Thymus (tissue), 14 donors: Measurements from ENCODE around the gene CEP83. TPM values are rescaled to one million over a fixed set of nuclear protein-coding genes. Genes with fewer than 3 reads are reported as not detected.
A peak's percentile ranks its signal among the peaks of the same experiment; 100 is the strongest.

ENCODE experiments used
- DNase-seq, 9 donors: peaks; one replicate each; pipeline ENCODE4 v3.0.0-alpha.2; 2013; ENCODE audit warnings: low spot score in 9 of 9, low read depth in 6 of 9, missing footprints in 1 of 9
- H3K27ac ChIP-seq, 2 donors: one replicate each; pipeline ENCODE4 v1.5.1; 2013; ENCODE audit warnings: control low read depth in 1 of 2, low read depth in 1 of 2, low read length in 1 of 2, mild to moderate bottlenecking in 1 of 2, moderate library complexity in 1 of 2
- H3K27me3 ChIP-seq, 2 donors: one replicate each; pipeline ENCODE4 v1.5.1; 2013; ENCODE audit warnings: low read length in 1 of 2; ENCODE audit not compliant: control insufficient read depth in 2 of 2, insufficient read depth in 1 of 2
- H3K36me3 ChIP-seq, 2 donors: one replicate each; pipeline ENCODE4 v1.5.1; 2013; ENCODE audit warnings: low read length in 1 of 2, mild to moderate bottlenecking in 1 of 2, moderate library complexity in 1 of 2; ENCODE audit not compliant: control insufficient read depth in 2 of 2, insufficient read depth in 2 of 2
- H3K4me1 ChIP-seq, 2 donors: one replicate each; pipeline ENCODE4 v1.5.1; 2013; ENCODE audit warnings: low read length in 2 of 2; ENCODE audit not compliant: control insufficient read depth in 2 of 2, insufficient read depth in 2 of 2
- H3K4me3 ChIP-seq, 2 donors: one replicate each; pipeline ENCODE4 v1.5.1; 2013; ENCODE audit warnings: low read length in 2 of 2, control low read depth in 1 of 2, mild to moderate bottlenecking in 1 of 2
- H3K9me3 ChIP-seq, 2 donors: one replicate each; pipeline ENCODE4 v1.5.1; 2013; ENCODE audit warnings: low read length in 1 of 2, mild to moderate bottlenecking in 1 of 2; ENCODE audit not compliant: control insufficient read depth in 2 of 2, insufficient read depth in 1 of 2
- WGBS: extraction: QIAGEN DNeasy Blood & Tissue Kit; methylation state at CpG from one replicate; pipeline ENCODE4 v1.1.7; 2013; 5-methylcytosine and 5-hydroxymethylcytosine counted together
- long read RNA-seq, 10 donors: transcript quantifications; one replicate each; lab custom pipeline, GENCODE V29; 2026
- polyA plus RNA-seq: library from polyadenylated mRNA; stranded (reverse); fragments of 200-250 nt; gene quantifications from one replicate; pipeline ENCODE4 v1.2.3, GENCODE V29; 2013
- total RNA-seq: library from RNA; stranded (reverse); fragments of 120-200 nt; gene quantifications from one replicate; pipeline ENCODE4 v1.2.4, GENCODE V29; 2013
- donor health status: healthy.

The CEP83 gene
- total RNA-seq (15.1 TPM), polyA plus RNA-seq (15.1 TPM)
- long read RNA-seq, donor 1, partial matches to known transcripts: 0 of 1 reads
- long read RNA-seq, donor 1, other reads (novel, unspliced or antisense): 0 of 1 reads
- long read RNA-seq, donor 2: 0 reads
- long read RNA-seq, donor 3, partial matches to known transcripts: 0 of 1 reads
- long read RNA-seq, donor 3, other reads (novel, unspliced or antisense): 0 of 1 reads
- long read RNA-seq, donor 4, partial matches to known transcripts: 0 of 1 reads
- long read RNA-seq, donor 4, other reads (novel, unspliced or antisense): 0 of 1 reads
- long read RNA-seq, donor 5: 0 reads
- long read RNA-seq, donor 6, partial matches to known transcripts: 0 of 1 reads
- long read RNA-seq, donor 6, other reads (novel, unspliced or antisense): 0 of 1 reads
- long read RNA-seq, donor 7, partial matches to known transcripts: 0 of 2 reads
- long read RNA-seq, donor 7, other reads (novel, unspliced or antisense): 0 of 2 reads
- long read RNA-seq, donor 8: 0 reads
- long read RNA-seq, donor 9: 0 reads
- long read RNA-seq, donor 10, partial matches to known transcripts: 0 of 1 reads
- long read RNA-seq, donor 10, other reads (novel, unspliced or antisense): 0 of 1 reads

DNA sequence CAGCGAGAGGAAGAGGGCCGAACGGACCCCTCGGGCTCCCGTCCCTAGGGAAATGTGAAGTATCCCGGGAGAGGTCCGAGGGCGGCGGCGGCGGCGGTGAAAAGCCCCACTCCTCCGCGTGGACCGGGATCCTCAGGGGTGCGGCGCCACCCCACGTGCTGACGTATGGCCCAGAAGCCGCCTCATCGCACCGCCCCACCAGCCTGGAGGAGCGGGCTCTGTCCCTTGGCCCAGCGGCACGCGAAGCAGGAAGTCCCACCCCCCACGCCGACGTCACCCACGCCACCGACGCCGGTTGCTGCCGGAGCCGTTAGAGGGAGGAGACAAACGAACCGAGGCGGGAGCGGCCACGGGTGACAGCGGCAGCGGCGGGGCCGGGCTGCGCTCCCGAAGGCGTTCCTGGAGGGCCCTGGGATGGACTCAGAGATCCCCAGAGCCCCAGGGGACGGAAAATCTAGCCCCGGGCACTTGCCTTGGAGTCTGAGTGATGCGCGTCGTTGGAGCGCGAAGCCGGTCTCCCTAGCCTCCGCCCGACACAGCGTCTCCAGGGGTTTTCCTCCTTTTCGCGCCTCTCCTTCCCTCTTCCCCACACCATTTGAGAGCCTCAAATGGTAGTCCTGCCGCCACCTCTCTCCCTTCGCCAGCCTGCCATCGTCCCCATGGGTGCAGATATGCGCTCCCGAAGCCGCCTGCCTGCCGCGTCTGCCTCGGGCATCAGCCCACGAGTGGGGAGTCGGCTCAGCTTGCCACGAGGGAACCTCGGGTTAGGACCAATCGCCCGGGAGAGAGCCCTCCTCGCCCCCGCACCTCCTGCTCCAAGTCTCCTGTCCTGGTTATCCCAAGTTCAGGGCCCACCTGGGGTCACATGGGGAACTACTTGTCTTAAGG, at the start of gene CEP83:
TSS of gene CEP83 (minus strand) at position 140 of the 888 bp plus-strand sequence. CDS start 47,377 bp downstream, outside the sequence.
- WGBS: under 1% methylated on average over 77 of the region's 77 CpGs
- peak; percentile 82 to 96 (median 90) for DNase-seq
- H3K4me3 ChIP-seq: peak within 1 kb of the TSS; percentile 81 to 85
- peaks cover 3 to 7% of the 10 kb centered on the region in 2 donors for H3K4me1 ChIP-seq
- H3K27me3 ChIP-seq: no peaks in the 10 kb centered on the region
- H3K36me3 ChIP-seq: no peaks in the 10 kb centered on the region
- peak within 1 kb of the TSS; percentile 80 to 81 for H3K27ac ChIP-seq
- H3K9me3 ChIP-seq: peaks cover 0 to 2% of the 10 kb centered on the region in 2 donors

DNA sequence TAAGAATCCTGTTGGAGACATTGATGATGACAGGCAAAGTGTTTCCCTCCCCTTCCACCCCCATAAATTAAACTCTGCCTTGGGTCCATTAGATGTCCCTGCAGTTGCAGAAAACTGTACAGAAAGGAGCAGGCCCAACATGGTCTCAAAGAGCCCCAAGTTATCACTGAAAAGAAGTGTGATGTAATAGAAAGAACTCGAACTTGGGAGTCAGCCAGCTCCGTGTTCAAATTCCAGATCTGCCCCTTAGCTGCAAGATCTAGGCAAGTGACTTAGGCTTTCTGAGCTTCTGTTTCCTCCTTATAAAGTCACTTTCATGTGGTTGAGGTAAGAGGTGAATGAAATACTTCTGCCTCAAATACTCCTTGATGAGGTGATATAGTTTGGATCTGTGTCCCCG, 49.6 kb upstream of the CEP83 start:
- WGBS: 97% methylated on average over 3 of the region's 3 CpGs
- H3K27ac ChIP-seq: no peak overlapping the region
- H3K27me3 ChIP-seq: no peaks in the 10 kb centered on the region
- H3K4me1 ChIP-seq: no peaks in the 10 kb centered on the region
- no peaks in the 10 kb centered on the region for H3K36me3 ChIP-seq
- H3K9me3 ChIP-seq: no peaks in the 10 kb centered on the region
- DNase-seq: no peak
- H3K4me3 ChIP-seq: no peak overlapping the region

DNA sequence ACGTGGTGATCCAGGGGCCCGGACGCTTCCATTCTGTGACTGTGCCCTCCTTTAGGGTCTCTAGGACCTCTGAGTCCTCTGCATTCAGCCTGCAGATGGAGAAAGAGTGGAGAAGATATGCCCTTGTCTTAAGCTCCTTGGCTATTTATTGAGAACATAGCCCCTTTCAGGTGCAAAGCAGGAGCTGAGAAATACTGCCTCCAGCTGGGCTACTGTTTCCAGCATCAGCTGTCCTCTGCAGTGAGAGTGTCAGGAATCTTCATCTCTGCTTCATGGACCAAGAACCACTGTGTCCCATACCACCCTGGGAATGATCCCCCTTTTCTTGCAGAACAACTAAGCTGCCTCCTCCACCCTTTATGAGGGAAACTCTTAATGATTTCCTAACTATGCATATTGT, 47.8 kb upstream of the CEP83 start:
- no peak for DNase-seq
- no peaks in the 10 kb centered on the region for H3K9me3 ChIP-seq
- H3K27me3 ChIP-seq: no peaks in the 10 kb centered on the region
- 94% methylated on average over 3 of the region's 3 CpGs for WGBS
- H3K36me3 ChIP-seq: no peaks in the 10 kb centered on the region
- H3K4me3 ChIP-seq: no peak overlapping the region
- no peaks in the 10 kb centered on the region for H3K4me1 ChIP-seq
- no peak overlapping the region for H3K27ac ChIP-seq

- Histone ChIP-seq H3K27me3 (no peaks in the 10 kb centered on the region), H3K27ac (no peak overlapping the region), H3K4me1 (no peaks in the 10 kb centered on the region), H3K4me3 (no peak overlapping the region), H3K36me3 (no peaks in the 10 kb centered on the region), H3K9me3 (no peaks in the 10 kb centered on the region)
- no peak for DNase-seq
- WGBS: 95% methylated on average over 1 of the region's 1 CpG
Observed at GRCh38 chr12:94504386-94504785, 44.7 kb upstream of the CEP83 start.

GRCh38 chr12:94503619-94504018, 44.0 kb upstream of the CEP83 start:
- Histone ChIP-seq H3K36me3 (no peaks in the 10 kb centered on the region), H3K9me3 (no peaks in the 10 kb centered on the region), H3K4me1 (no peaks in the 10 kb centered on the region), H3K27ac (no peak overlapping the region), H3K4me3 (no peak overlapping the region), H3K27me3 (no peaks in the 10 kb centered on the region)
- DNase-seq: no peak
- WGBS: 59% methylated on average over 1 of the region's 1 CpG

DNA sequence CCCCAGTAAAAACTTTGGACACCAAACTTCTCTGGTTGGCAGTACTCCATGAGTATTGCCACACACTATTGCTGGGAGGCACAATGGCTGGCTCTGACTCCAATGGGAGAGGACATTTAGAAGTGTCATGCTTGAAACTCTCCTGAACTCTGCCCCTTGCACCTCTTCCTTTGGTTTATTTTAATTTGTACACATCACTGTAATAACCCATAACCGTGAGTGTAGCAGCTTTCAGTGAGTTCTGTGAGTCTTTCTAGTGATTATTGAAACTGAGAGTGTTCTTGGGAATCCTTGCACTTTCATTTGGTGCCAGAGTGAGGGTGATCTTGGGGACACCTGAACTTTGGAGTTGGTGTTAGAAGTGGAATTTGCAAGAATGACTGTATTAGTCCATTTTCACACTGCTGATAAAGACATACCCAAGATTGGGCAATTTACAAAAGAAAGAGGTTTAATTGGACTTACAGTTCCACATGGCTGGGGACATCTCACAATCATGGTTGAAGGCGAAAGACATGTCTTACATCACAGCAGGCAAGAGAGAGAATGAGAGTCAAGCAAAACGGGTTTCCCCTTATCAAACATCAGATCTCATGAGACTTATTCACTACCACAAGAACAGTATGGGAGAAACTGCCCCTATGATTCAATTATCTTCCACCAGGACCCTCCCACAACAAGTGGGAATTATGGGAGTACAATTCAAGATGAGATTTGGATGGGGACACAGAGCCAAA, 41.3 kb upstream of the CEP83 start:
- 79% methylated on average over 3 of the region's 3 CpGs for WGBS
- Histone ChIP-seq H3K9me3 (peaks cover 0 to 8% of the 10 kb centered on the region in 2 donors), H3K4me1 (no peaks in the 10 kb centered on the region), H3K4me3 (no peak overlapping the region), H3K27me3 (no peaks in the 10 kb centered on the region), H3K36me3 (no peaks in the 10 kb centered on the region), H3K27ac (no peak overlapping the region)
- no peak for DNase-seq

GRCh38 chr12:94498698-94499097, 39.0 kb upstream of the CEP83 start:
- Histone ChIP-seq H3K9me3 (peaks cover 0 to 8% of the 10 kb centered on the region in 2 donors), H3K4me1 (no peaks in the 10 kb centered on the region), H3K36me3 (no peaks in the 10 kb centered on the region), H3K27me3 (no peaks in the 10 kb centered on the region), H3K27ac (no peak overlapping the region), H3K4me3 (no peak overlapping the region)
- DNase-seq: no peak
- WGBS: 96% methylated on average over 3 of the region's 3 CpGs

- no peaks in the 10 kb centered on the region for H3K4me1 ChIP-seq
- peak in 1 of 9 donors; percentile 20 for DNase-seq
- no peak overlapping the region for H3K4me3 ChIP-seq
- WGBS: 96% methylated on average over 8 of the region's 8 CpGs
- H3K36me3 ChIP-seq: no peaks in the 10 kb centered on the region
- H3K9me3 ChIP-seq: peaks cover 0 to 8% of the 10 kb centered on the region in 2 donors
- no peaks in the 10 kb centered on the region for H3K27me3 ChIP-seq
- H3K27ac ChIP-seq: no peak overlapping the region
Observed at GRCh38 chr12:94498073-94498472, 38.4 kb upstream of the CEP83 start.
